ENCODE results near the gene LAMA2.
A peak's percentile ranks its signal among the peaks of the same experiment; 100 is the strongest.

Gene LAMA2

DNA sequence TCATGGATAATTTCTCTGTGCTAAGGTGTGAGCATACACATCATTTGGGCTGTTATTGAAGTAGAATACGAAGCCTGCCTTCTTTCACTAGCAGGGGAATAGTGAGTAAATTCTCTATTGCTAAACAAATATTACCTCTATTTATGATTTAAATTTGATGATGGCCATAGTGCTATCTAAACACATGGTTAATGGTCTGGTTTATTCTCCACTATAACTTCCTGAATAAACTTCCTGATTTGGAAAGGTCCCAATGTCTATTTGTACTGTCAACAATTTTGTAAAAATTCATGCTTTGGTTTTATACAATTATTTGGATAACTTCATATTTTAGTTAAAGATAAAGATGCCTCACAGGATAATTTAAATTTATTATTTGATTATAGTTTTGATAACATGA, 426.2 kb downstream of the LAMA2 start:
- DNase-seq (ENCODE audit: low spot score), result no peak

DNA sequence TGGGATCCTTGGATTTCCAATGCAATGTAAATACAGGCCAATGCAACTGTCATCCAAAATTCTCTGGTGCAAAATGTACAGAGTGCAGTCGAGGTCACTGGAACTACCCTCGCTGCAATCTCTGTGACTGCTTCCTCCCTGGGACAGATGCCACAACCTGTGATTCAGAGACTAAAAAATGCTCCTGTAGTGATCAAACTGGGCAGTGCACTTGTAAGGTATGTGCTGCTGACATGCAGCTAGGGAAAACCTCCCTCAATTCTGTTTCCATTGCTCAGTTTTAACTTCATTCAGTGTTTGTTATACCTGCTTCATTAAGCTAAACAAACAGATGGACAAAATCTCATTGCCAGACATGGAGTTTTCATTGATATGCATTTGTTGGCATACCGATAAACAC, 429.9 kb downstream of the LAMA2 start:
- no peak for DNase-seq (ENCODE audit: low spot score)

GRCh38 chr6:129314575-129314974, 431.6 kb downstream of the LAMA2 start:
- no peak for DNase-seq (ENCODE audit: low spot score)

DNA sequence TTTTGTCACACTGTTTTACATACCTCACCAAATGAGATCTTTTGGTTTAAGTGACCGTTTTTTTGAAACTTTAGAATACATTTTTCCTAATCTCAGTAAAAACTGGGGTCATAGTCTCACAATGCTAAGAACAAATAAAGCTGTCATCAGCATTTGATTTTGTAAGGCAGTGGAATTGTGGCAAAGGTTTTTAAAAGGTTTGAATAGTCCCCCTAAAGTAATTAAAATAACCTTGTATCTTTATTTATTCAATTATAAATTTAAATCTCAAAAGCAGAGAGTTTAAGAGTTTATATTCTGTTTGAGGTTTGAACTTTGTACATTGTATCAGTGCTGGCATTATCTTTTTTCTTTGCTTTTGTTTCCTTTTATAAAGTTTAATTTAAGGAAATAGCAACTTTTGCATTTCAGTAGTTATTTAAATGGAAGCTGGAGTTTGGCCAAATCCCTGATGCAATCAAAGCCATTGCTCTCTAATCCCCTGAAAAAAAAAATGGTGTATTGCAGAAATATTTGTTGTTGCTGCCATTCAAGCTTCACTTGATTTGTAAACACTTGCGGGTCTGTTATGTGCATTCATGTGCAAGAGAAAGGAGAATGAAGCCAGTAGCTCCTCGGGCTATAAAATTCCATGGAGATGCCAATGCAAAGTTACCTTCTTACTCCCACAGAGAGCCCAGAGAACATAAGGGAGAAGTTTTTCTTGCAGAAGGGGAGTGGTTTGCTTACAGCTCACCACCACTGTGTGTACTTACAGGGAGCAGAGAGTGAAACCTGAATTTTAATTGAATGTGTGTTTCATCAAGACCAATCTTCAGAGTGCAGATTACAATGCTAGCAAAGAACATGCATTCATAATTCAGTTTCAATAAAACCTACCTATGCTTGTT, 435.2 kb downstream of the LAMA2 start:
- peak; percentile 33 for DNase-seq (ENCODE audit: low spot score)

- no peak for DNase-seq (ENCODE audit: low spot score)
These were observed 438.0 kb downstream of the LAMA2 start for GRCh38 chr6:129320892-129321291.

DNA sequence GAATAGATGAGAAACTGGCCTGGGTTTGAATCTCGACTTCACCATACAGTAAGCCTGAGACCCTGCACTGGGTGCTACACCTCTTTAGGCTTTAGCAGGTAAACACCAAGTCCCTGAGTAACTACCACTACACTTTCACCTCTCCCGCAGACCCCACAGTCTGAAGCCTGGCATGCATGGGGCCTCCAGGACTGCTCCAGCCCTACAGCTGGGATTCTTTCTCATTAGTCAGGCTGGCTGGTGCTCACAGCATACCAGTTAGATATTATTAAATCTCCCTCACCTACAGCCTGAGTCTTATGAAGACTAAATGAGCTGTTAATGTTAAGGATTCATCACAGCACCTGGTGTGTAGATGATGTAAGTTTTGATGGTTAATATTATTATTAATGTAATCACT, 438.4 kb downstream of the LAMA2 start:
- no peak for DNase-seq (ENCODE audit: low spot score)

DNA sequence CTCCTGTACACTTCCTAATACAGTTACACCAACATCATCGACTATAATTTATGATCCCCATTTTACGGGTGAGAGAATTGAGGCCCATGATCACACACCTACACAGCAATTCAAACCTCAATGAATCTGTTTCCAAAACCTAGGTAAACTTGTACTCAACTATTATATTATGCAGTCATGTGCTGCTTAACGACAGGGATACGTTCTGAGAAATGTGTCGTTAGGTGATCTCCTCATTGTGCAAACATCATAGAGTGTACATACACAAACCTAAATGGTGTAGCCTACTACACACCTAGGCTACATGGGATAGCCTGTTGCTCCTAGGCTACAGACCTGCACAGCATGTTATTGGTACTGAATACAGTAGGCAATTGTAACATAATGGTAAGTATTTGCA, 441.4 kb downstream of the LAMA2 start:
- DNase-seq (ENCODE audit: low spot score), result no peak

- DNase-seq (ENCODE audit: low spot score), result no peak
These were observed 446.7 kb downstream of the LAMA2 start for GRCh38 chr6:129329678-129330077.

GRCh38 chr6:129331450-129332138, 448.7 kb downstream of the LAMA2 start:
- DNase-seq (ENCODE audit: low spot score), result peak; percentile 13

GRCh38 chr6:129335792-129336191, 452.9 kb downstream of the LAMA2 start:
- DNase-seq (ENCODE audit: low spot score), result no peak

DNA sequence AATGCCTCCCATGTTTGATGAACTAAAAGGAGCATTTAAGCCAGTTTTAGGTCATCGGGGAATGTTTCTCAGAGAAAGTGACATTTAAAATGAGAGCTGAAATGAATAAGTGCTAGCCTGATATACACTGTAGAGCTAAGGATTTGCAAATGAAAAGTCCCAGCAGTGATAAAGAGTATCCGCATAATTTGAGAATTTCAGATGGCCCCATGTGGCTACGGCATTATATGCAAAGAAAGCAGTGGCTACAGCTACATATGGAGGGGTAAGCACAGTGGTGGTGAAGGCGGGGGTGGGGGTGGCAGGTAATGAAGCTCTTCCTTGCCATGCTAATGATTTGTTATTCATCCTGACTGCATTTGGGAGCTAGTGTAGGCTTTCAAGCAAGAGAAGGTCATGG, 455.7 kb downstream of the LAMA2 start:
- no peak for DNase-seq (ENCODE audit: low spot score)

- DNase-seq (ENCODE audit: low spot score), result no peak
These were observed 458.0 kb downstream of the LAMA2 start for GRCh38 chr6:129340983-129341382.

DNA sequence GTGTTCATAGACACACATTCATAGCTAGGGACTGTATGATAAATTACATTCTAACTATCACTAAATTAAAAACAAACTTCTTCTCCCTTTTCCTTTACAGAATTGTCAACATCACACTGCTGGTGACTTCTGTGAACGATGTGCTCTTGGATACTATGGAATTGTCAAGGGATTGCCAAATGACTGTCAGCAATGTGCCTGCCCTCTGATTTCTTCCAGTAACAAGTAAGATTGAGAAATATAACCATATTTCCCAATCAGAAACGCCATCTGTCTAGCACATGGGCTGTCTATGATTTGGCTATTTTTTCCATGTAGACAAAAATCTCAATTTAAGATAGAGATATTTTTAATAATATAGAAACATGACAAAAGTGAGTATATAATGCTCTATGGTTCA, 459.3 kb downstream of the LAMA2 start:
- DNase-seq (ENCODE audit: low spot score), result no peak

- no peak for DNase-seq (ENCODE audit: low spot score)
These were observed 459.9 kb downstream of the LAMA2 start for GRCh38 chr6:129342796-129343195.

- no peak for DNase-seq (ENCODE audit: low spot score)
These were observed 461.4 kb downstream of the LAMA2 start for GRCh38 chr6:129344379-129344778.

- no peak for DNase-seq (ENCODE audit: low spot score)
These were observed 463.0 kb downstream of the LAMA2 start for GRCh38 chr6:129345890-129346289.

DNA sequence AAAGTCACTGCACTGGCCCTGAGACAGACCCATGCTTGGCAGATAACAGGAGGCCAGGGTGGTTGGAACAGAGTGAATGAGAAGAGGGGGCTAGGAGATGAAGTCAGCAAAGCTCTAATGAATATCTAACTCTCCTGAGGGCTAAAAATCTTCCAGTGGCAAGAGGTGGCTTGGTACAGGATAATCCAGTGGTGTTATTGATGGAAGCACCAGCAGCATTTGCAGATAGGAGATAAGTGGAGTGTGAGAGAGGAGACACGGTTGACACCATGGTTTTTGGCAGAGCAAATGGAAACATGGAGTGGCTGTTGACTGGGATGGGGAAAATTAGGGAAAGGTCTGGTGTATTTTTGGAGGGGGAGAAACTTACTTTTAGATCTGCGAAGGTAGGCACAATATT, 464.0 kb downstream of the LAMA2 start:
- DNase-seq (ENCODE audit: low spot score), result no peak

DNA sequence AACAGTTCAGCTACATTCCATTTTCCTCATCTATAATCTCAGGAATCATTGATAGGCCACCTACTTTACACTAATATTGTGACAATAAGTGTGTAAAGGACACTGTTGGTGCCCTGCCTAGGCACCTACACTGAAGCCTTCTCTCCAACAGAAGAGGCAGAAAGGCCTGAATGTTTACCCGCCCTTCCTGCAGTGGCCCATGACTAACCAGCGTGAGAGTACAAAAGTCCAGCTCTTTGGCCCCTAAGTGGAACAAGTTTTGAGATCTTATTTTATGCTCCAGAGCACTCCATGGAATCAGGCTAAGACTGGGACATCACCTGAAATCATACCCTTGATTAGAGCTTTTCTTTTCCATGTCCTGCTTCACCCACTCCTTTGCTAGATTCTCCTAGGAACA, 467.3 kb downstream of the LAMA2 start:
- no peak for DNase-seq (ENCODE audit: low spot score)

- no peak for DNase-seq (ENCODE audit: low spot score)
These were observed 468.9 kb downstream of the LAMA2 start for GRCh38 chr6:129351807-129352206.

GRCh38 chr6:129353067-129353466, 470.1 kb downstream of the LAMA2 start:
- DNase-seq (ENCODE audit: low spot score), result no peak

DNA sequence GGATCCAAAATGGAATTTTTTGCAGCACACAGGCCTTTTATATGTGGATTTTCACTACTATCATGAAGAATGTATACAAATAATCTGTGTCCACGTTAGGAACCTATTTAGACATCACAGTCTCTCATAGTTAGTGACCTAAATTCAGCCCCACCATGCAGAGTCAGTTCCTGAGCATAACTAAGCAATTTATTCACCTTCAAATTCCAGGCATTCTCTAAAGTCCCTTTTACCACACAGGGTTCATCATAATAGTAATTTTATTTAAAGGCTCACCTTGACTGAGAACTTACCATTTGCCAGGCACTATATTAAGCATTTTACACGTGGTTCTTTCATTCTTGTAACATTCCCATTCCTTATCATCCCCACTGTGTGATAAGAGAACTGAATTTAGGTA, 473.2 kb downstream of the LAMA2 start:
- DNase-seq (ENCODE audit: low spot score), result no peak

DNA sequence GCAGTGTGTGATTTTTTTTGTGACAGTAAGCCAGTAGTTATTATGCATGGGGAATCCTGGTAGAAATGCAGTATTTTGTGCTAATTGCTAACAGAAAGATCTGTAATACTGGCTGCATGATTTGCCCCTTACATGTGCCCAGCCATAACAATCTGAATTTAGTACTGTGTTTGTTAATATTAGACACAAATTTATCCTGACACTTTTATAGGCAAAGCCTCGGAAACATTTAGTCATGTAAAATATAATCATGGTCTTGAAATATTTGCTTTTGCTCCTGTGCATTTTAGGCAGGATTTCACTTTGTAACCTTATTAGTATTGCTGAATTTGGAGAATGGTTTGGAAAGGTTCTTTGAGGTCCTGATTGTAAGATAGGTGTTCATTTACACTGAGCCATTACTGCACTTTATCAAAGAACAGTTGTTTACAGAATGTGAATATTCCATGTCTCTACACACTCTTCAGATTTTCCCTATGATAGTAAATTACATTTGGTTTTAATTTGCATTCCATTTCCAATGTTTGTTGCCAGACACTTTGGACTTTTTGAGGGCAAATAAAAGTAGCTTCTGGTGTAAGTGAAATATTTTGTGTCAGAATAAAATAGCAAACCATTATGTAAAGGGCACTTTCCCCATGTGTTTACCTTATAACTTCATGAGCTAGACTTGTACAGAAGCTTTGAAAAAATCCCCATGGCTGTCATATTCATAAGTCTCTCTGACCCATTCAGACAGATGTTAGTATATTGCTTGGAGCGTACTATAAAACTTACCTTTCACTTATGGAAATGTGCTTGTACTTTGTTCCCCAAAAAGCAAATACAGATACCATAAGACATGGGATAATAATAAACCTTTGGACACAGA, 477.1 kb downstream of the LAMA2 start:
- DNase-seq (ENCODE audit: low spot score), result no peak

DNA sequence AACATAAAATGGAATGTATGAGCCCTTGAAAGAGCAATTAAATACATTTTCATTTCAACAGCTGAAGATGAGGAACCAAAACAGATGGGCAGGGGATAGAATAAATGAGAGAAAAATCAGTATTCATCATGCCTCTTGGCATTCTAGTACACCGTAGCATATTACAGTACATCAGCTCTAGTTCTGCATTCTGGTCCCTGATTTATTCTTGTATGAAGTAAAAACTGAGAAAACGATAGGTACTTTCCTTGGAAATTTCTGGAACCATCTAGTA, 477.7 kb downstream of the LAMA2 start:
- DNase-seq (ENCODE audit: low spot score), result no peak

All from COLO829 (cell line).